GM12872 (cell line): Measurements from ENCODE around the gene BTRC.

Source experiments
- TF ChIP-seq, protein P1 (sequence below): IDR thresholded peaks from 3 replicates; pipeline ENCODE4 v1.5.1; 2011; ENCODE audit warnings: low read depth, mild to moderate bottlenecking, low read length, moderate library complexity; ENCODE audit not compliant: insufficient read depth

Gene BTRC

DNA sequence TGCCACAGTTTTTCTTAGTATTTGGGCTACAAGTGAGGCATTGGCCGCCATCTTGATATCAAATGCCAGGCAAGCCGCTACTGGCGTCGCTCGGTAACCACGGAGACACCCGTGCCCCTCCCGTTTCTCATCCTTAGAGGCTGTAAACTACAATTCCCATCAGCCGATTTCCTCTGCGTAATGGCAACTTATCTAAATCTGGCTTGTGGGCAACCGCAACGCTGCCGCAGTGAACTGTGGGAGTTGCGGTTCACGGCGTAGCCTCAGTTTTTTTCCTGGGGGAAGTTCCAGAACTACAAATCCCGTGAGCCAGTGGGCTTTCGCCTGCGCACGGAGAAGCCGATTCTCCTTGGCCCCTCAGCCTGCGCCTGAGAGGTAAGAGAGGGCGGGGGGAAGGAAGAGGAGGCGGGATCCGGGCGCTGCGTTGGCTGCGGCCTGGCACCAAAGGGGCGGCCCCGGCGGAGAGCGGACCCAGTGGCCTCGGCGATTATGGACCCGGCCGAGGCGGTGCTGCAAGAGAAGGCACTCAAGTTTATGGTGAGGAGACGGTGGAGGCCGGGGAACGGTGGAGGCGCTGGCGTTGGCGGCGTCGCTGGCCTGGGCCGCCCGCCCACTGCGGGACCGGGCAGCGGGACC lies at the start of gene BTRC:
Gene BTRC, plus strand, starts transcription at position 474 of the 636 bp plus-strand sequence. Its CDS starts 16 bp downstream, at position 490.
- TF ChIP-seq, protein P1, sequence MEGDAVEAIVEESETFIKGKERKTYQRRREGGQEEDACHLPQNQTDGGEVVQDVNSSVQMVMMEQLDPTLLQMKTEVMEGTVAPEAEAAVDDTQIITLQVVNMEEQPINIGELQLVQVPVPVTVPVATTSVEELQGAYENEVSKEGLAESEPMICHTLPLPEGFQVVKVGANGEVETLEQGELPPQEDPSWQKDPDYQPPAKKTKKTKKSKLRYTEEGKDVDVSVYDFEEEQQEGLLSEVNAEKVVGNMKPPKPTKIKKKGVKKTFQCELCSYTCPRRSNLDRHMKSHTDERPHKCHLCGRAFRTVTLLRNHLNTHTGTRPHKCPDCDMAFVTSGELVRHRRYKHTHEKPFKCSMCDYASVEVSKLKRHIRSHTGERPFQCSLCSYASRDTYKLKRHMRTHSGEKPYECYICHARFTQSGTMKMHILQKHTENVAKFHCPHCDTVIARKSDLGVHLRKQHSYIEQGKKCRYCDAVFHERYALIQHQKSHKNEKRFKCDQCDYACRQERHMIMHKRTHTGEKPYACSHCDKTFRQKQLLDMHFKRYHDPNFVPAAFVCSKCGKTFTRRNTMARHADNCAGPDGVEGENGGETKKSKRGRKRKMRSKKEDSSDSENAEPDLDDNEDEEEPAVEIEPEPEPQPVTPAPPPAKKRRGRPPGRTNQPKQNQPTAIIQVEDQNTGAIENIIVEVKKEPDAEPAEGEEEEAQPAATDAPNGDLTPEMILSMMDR, result no peak

DNA sequence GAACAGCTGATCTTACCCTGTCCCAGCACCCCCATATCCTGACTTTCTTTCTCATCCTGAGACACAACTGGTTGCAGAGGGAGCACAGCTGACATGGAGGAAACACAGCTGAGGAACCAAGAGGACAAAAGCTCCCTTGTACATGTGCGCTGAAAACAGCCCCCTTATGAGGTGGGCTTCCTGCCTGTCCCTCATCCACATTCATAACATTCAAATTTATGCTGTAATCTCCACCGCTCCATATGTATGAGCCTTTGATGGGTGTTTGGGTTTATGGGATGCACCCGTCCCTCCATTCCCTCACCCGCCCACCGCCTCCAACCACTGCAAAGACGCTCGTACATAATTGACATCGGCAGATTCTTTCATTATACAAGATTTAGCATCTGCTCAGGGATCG lies 49.6 kb upstream of the BTRC start:
- TF ChIP-seq, protein P1, result no peak

DNA sequence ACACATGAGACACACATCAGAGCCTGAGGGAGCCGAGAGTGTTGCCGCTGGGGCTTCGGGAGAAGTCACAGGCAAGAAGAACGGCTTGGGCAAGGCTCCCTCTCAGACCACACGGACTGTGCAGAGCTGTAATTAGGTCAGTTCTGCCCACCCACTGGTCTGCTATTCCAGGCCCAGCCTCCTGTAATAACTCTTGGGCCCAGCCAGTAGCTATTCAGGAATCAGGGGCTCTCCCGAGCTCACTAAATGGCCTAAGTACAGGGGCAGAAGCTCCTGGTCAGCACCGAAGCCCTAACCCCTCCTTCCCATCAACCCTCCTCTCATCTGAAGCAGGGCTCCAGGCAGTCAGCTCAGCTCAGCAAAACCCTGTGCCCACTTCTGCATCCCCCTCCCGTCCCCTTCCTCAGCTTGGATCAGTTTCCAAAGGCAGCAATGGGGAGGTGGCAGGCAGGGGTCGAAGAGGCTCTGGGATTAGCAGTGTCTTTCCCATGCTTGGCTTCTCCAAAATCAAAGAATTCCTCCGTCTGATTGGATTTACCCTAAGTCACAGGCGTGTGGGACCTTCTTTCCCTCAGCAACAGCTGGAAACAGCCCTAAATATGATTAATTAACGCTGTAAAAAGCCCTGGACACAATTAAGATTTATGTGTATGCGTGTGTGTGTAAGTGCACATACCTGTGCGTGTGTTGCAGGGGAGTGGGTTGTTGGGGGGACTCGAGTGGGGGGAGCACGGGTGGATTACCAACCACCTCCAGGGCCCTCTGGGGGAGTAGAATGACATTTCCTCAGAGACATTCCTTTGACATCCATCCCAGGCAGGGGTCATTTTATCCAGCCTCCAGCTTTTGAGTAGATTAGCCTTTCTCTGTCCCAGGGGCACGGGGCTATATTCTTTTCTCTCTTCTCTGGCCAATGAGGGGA lies 48.4 kb upstream of the BTRC start:
- TF ChIP-seq, protein P1, result no peak

DNA sequence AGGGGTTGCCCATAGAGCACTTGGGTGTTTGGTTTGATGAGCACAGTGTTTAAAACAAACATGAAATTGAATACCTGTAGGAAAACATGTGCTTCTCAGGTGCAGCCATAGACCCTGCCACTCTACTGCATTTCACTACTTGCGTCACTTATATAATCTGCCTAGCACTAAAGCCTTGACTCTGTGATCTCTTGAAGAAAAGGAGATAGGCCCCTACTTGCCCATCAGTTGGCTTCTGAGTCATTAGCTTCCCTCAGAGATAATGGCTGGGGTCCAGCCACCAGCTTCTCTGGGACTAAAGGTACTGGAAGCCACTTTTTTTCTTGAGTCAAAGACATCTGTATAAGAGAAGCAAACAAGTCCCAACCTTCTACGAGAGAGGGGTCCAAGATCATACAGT lies 45.9 kb upstream of the BTRC start:
- TF ChIP-seq, protein P1, result no peak

DNA sequence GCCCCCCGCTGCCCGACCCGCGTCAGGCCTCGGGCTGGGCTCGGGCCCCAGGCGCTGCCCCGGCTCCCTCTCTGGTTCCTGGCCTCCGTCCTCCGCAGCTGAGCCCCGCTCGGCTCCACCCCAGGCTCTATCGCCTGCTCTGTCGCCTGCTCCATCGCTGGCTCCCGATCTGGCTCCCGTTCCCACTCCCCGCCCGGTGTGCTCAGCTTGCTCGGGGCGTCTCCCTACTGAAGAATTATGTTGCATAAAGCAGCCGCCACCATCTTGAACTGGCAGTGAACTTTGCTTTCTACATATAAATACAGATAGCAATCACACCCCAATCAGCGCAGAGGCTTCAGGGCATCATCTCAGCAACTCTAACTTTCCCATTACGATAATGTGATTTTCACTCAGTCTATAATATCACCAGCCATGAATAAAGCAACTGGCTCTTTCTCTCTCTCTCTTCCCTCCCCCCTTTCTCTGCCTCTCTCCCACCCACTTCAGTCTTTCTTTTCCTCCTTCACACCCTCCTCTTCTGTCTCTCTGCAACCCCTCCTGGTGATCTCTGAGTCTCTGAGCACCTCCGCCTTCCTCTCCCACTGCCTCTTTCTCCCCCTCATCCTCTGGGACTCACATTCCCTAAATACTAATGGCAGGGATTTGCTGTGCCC lies 43.3 kb upstream of the BTRC start:
- TF ChIP-seq, protein P1, result no peak

GRCh38 chr10:101311185-101312066 lies 42.5 kb upstream of the BTRC start:
- TF ChIP-seq, protein P1, result no peak
